Measurements from ENCODE around the gene HYAL1.

GRCh38 chr3:50266836-50267235 is 36.5 kb downstream of the HYAL1 start:
- no peak for TF ChIP-seq POLR2AphosphoS5 (IDR thresholded peaks at IDR 0.05)
- TF ChIP-seq POLR2A (IDR thresholded peaks at IDR 0.05) = no peak
- TF ChIP-seq, protein P1, sequence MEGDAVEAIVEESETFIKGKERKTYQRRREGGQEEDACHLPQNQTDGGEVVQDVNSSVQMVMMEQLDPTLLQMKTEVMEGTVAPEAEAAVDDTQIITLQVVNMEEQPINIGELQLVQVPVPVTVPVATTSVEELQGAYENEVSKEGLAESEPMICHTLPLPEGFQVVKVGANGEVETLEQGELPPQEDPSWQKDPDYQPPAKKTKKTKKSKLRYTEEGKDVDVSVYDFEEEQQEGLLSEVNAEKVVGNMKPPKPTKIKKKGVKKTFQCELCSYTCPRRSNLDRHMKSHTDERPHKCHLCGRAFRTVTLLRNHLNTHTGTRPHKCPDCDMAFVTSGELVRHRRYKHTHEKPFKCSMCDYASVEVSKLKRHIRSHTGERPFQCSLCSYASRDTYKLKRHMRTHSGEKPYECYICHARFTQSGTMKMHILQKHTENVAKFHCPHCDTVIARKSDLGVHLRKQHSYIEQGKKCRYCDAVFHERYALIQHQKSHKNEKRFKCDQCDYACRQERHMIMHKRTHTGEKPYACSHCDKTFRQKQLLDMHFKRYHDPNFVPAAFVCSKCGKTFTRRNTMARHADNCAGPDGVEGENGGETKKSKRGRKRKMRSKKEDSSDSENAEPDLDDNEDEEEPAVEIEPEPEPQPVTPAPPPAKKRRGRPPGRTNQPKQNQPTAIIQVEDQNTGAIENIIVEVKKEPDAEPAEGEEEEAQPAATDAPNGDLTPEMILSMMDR (IDR thresholded peaks at IDR 0.05) = no peak
